RPMI8226 (cell line): ENCODE data around the gene ARID2.
A peak's percentile ranks its signal among the peaks of the same experiment; 100 is the strongest.

Experiments used
- DNase-seq: peaks from one replicate; pipeline ENCODE4 v3.0.0-alpha.2; 2015

ARID2 gene

GRCh38 chr12:45729233-45730083 lies at the start of gene ARID2:
TSS of gene ARID2 (plus strand) at chr12:45729706. CDS start at chr12:45729837, 131 bp downstream.
- DNase-seq, result peak; percentile 74

GRCh38 chr12:45680362-45680761 lies 49.1 kb upstream of the ARID2 start:
- DNase-seq, result no peak

- no peak for DNase-seq
These were observed 48.0 kb upstream of the ARID2 start for GRCh38 chr12:45681465-45681864.

- DNase-seq, result no peak
These were observed 43.8 kb upstream of the ARID2 start for GRCh38 chr12:45685680-45686079.

- DNase-seq, result no peak
These were observed 42.2 kb upstream of the ARID2 start for GRCh38 chr12:45687081-45688015.

GRCh38 chr12:45688183-45688582 lies 41.3 kb upstream of the ARID2 start:
- DNase-seq, result no peak

GRCh38 chr12:45695035-45695434 lies 34.5 kb upstream of the ARID2 start:
- DNase-seq, result no peak

GRCh38 chr12:45695606-45696005 lies 33.9 kb upstream of the ARID2 start:
- no peak for DNase-seq

- no peak for DNase-seq
These were observed 33.5 kb upstream of the ARID2 start for GRCh38 chr12:45696049-45696448.

- DNase-seq, result no peak
These were observed 32.1 kb upstream of the ARID2 start for GRCh38 chr12:45697371-45697770.

GRCh38 chr12:45701296-45701695 lies 28.2 kb upstream of the ARID2 start:
- DNase-seq, result no peak

GRCh38 chr12:45703942-45704341 lies 25.6 kb upstream of the ARID2 start:
- no peak for DNase-seq

- DNase-seq, result no peak
These were observed 24.5 kb upstream of the ARID2 start for GRCh38 chr12:45704968-45705367.

- no peak for DNase-seq
These were observed 24.1 kb upstream of the ARID2 start for GRCh38 chr12:45705404-45705803.

GRCh38 chr12:45707241-45707857 lies 22.2 kb upstream of the ARID2 start:
- no peak for DNase-seq

- no peak for DNase-seq
These were observed 21.1 kb upstream of the ARID2 start for GRCh38 chr12:45708363-45708762.

- no peak for DNase-seq
These were observed 20.6 kb upstream of the ARID2 start for GRCh38 chr12:45708901-45709300.

GRCh38 chr12:45712319-45712718 lies 17.2 kb upstream of the ARID2 start:
- no peak for DNase-seq

- DNase-seq, result no peak
These were observed 16.4 kb upstream of the ARID2 start for GRCh38 chr12:45713078-45713477.

GRCh38 chr12:45718306-45718705 lies 11.2 kb upstream of the ARID2 start:
- no peak for DNase-seq

- no peak for DNase-seq
These were observed 9.4 kb upstream of the ARID2 start for GRCh38 chr12:45720069-45720468.

GRCh38 chr12:45721369-45721768 lies 8.1 kb upstream of the ARID2 start:
- DNase-seq, result no peak

- no peak for DNase-seq
These were observed 7.6 kb upstream of the ARID2 start for GRCh38 chr12:45721954-45722353.
